HepG2 (cell line): Measurements from ENCODE around the gene NOS1. TPM values are rescaled to one million over a fixed set of nuclear protein-coding genes. Genes with fewer than 3 reads are reported as not detected.

Experiments used
- polyA plus RNA-seq, 8 experiments: library from polyadenylated mRNA; depleted of rRNA in 3 of 8; stranded (reverse) in 7 of 8; unstranded in 1 of 8; fragments of >200 nt; fragmentation: Illumina TruSeq in 4 of 8; extraction: Trizol in 4 of 8; gene quantifications; 2 replicates each; pipeline versions ENCODE4 v1.2.1 to v1.2.3, GENCODE V29; 2011 to 2016; ENCODE audit warnings: low read depth in 4 of 8, missing spikeins in 1 of 8, mixed read lengths in 1 of 8; ENCODE audit not compliant: insufficient read depth in 1 of 8
- total RNA-seq, 5 experiments: library from RNA; depleted of rRNA; stranded (reverse); fragments of >200 nt; fragmentation: Illumina TruSeq; extraction: Trizol; gene quantifications; 2 replicates each; pipeline ENCODE4 v1.2.3, GENCODE V29; 2016; ENCODE audit warnings: low read depth in 1 of 5

Gene NOS1
- total and polyA plus RNA-seq, 2 of the 13 experiments (the other 11 are each of a cell fraction or from before 2014, with no cell fraction given) = not detected

Other genes starting within 250 kb of the NOS1 start
- 32.5 and 45.2 TPM in 2 replicates for gene FBXO21, start 171.2 kb downstream of the NOS1 start, total RNA-seq (2016; rRNA removed; fragmentation: Illumina TruSeq; extraction: Trizol)
- gene FBXO21, start 171.2 kb downstream of the NOS1 start, polyA plus RNA-seq (2011; rRNA removed) = 15.6 and 20.0 TPM in 2 replicates